Left cardiac atrium (tissue), 4 donors: ENCODE measurements around the gene ARHGAP15. TPM values are rescaled to one million over a fixed set of nuclear protein-coding genes. Genes with fewer than 3 reads are reported as not detected.
"Not testable (repeated sequence)": the region's sequence is repeated elsewhere in the genome, so short reads cannot be mapped to it uniquely, and the experiment has no call there.

Source experiments
- ATAC-seq, 2 donors: fragments of 200-7000 bp; cut with Tn5 transposase; one replicate each; pipeline ENCODE4 v1.9.1; 2020; ENCODE audit warnings: mild to moderate bottlenecking in 2 of 2, moderate library complexity in 2 of 2
- DNase-seq: peaks from one replicate; pipeline ENCODE4 v3.0.0-alpha.2; 2020
- intact Hi-C, 2 donors: fragments of 100-400 bp; cut with DNase I; formaldehyde crosslinking; loops; one replicate each; pipeline versions ENCODE4 v1.14.1 to v1.15.1; 2022 to 2023
- long read RNA-seq: library from polyadenylated mRNA; unstranded; transcript quantifications from one replicate; pipeline ENCODE4 v2.0.0, GENCODE V29; 2021
- total RNA-seq, 2 donors: library from RNA; stranded (reverse); fragmentation: NEBNext Ultra II Directional; extraction: Animal tissue kit (Norgen Biotek cat#: 25700); gene quantifications; one replicate each; pipeline ENCODE4 v1.2.1, GENCODE V29; 2021
- donor health status: DM: no; HTN: yes; CAD: no.
- donor health status: DM: no; HTN: yes; CAD: no; lungs with severe emphysema.
- donor health status: DM: yes; HTN: yes; CAD: no.
- donor health status: Dilated cardiomyopathy.

ARHGAP15 gene
- total RNA-seq = 1 to 10 TPM; 7.2 to 8.7 TPM
- long read RNA-seq, partial matches to known transcripts = 3 of 8 reads
- long read RNA-seq, other reads (novel, unspliced or antisense) = 5 of 8 reads

DNA sequence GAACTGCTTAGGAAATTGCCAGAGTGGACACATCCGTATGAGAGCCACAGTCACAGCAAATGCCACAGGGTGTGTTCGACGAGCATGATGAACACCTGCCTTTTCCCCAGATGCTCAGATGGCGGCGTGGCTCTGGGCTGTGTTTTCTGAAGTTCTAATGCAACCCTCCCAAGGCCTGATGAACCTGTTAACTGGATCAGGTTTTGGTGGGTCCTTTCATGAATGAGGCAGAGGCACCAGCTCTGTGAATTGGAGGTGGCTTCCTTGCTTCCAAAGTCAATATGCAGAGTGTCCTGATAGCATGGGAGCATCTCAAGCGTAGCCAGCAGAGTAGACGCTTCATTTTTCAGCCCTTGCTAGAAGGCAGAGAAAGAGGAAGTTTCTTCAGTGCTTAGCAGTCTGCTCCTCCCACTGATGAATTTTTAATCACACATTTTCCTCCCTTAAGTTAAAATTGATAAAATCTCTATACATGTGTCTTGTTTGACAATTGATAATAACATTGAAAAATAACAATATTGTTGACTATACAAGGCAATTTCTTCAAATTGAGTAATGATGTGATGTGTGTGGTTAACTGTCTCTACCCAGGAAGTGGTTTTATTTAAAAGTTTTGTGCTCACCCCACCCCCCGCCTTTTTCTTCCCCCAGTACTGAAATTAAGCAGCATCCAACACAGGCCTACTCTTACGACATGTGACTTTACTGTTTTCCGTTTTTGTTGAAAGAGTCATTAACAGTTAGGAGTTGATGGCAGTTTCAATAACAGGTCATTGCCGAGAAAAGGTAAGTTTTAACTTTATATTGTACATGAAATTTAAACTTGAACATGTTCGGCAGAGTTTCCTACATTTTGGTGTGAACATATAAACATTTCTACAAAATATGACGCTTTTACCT, at the start of gene ARHGAP15:
Gene ARHGAP15, plus strand, starts transcription at position 739 of the 900 bp plus-strand sequence.
- ATAC-seq = peak; percentile 68 to 81
- intact Hi-C loops = no loop called here
- no peak for DNase-seq

DNA sequence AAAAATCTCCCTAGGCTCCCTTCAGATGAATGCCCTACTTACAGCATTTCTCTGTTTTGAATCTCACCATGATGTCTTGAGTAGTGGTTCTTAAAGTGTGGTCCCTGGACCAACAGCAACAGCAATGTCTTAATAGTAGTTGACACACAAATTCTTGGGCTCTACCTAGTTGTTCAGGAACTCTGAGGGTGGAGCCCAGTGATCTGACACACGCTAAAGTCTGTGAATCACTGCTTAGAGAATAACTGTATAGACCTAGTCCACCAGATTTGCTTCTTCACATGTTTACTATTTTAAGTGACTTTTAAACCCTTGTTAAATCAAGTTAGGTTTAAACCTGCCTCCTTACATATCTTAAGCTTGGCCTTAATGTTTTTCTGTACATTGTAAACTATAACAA, 47.6 kb upstream of the ARHGAP15 start:
- intact Hi-C loops = no loop called here
- ATAC-seq (no peak), DNase-seq (no peak)

DNA sequence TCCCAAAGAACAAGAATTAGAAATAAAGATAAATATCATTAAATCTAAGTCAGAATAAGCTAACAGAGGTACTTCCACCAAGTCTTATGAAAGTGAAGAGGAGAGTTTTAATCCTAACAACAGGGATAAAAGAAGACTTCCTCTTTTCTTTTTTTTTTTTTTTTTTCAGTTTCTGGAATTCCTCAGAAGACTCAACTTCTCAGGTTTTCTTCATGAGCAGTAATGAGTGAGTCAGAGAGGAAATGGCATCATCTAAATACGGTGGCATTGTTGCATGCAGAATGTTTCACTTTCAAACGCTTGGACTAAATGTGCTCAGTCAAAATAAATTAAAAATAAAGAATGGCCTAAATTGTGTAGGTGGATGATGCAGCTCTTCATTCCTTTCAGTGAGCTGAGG, 45.6 kb upstream of the ARHGAP15 start:
- DNase-seq (no peak), ATAC-seq (no peak)
- intact Hi-C loops = no loop called here

DNA sequence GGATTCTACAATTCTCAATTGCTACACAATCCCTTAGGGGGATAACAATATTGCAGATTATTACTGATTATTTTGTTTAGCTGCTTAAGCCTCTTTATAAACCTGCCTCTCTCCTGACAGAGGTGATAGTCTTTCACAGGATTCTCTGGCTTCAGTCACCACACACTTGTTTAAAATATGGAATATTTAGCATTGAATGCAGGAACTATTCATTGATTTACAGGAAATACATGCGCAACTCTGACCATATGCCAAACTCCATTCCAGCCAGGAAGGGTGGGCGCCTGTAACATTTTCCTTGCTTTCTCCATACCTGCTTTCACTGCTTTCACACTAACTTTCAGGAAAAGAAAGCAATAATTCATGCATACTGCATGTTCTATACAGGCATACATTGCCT, 44.8 kb upstream of the ARHGAP15 start:
- no peak for DNase-seq
- intact Hi-C loops = no loop called here

DNA sequence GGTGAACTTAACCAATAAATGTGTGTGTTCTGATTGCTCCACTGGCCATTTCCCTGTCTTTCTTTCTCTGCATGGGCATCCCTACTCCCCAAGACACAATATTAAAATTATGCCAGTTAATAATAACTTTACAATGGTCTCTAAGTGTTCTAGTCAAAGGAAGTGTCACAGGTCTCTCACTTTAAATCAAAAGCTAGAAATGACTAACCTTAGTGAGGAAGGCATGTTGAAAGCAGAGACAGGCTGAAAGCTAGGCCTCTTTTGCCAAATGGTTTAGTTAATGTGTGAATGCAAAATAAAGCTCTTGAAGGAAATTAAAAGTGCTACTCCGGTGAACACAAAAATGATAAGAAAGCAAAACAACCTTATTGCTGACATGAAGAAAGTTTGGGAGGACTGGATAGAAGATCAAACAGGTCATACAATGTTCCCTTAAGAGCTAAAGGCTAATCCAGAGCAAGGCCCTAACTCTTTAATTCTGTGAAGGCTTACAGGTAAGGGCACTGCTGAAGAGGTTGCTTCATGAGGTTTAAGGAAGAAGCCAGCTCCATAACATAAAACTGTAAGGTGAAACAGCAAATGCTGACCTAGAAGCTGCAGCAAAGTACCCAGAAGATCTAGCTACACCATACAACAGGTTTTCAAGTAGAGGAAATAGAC, 44.0 kb upstream of the ARHGAP15 start:
- intact Hi-C loops = no loop called here
- no peak for ATAC-seq
- no peak for DNase-seq

More for the DNA sequence above, 44.8 kb upstream of the ARHGAP15 start:
- no peak for ATAC-seq

DNA sequence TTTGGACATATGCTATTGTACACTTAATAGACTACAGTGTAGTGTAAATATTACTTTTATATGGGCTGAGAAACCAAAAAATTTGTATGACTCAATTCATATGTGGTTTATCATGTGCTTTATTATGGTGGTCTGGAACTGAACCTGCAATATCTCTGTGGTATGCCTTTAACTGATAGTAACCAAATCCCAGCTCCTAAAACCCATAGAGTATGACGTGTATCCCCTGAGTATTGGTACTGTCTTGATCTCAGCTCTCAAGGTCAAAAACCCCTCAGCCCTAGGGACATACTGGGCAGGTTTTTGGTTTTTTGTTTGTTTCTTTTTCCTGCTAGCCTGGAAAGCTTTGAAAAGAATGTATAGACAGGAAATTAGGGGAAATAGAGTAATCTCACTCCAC, 42.2 kb upstream of the ARHGAP15 start:
- ATAC-seq = no peak
- no peak for DNase-seq
- intact Hi-C loops = no loop called here

DNA sequence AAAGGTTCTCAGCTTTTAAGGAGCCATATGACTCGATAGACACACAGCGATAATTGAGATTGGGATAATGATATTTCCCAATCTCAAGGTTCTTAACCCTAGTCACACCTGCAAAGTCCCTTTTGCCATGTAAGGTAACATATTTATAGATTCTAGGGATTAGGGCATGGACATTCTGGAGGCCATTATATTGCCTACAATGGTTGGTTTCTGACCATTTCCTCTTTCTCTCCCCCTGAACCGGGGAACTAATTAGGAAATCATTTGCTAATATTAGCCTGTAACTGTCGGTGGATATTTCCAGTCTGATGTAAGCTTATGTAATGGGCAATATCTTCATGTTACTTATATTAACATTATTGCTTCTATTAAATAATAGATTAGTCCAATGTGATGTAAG, 40.8 kb upstream of the ARHGAP15 start:
- intact Hi-C loops = no loop called here
- ATAC-seq (no peak), DNase-seq (no peak)

DNA sequence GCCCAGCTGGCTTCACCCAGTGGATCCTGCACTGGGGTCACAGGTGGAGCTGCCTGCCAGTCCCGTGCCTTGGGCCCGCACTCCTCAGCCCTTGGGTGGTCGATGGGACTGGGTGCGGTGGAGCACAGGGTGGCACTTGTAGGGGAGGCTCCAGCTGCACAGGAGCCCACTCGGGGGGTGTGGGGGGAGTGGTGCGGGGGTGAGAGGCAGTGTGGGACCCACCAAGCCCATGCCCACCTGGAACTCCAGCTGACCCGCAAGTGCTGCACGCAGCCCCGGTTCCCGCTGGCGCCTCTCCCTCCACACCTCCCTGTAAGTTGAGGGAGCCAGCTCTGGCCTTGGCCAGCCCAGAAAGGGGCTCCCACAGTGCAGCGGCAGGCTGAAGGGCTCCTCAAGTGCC, 39.7 kb upstream of the ARHGAP15 start:
- ATAC-seq, DNase-seq, intact Hi-C loops: not testable (repeated sequence)

DNA sequence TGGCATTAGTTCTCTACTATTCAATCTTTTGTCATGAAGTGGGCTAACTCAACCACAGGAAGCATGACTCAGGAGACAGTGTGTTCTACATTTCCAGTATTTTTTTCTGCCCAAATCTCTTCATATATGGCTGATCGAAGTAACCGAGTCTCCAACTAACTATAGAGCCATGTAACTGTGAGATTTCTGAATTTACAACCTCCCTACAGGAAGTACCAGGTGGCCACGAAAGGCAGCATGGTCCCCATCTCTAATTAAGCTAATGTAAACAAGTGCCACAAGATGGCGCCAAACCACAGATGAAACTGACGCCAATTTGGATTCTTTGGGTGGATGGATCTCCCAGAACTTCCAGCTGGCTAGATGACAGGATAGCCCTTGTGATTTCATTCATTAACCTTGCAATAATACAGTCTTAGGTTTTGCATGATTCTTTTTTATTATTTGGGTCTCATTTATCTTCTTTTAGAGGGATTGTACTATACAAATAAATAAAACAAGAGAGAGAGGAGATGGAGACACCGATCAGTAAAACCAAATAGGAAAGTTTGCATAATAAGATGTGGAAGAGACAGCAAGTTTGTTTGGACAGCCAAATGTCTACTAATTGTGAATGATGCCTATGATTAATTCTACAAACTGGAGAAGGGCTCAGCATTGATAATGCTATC, 18.3 kb upstream of the ARHGAP15 start:
- ATAC-seq = peak; percentile 61 to 70
- DNase-seq = peak; percentile 61
- intact Hi-C loops = no loop called here

DNA sequence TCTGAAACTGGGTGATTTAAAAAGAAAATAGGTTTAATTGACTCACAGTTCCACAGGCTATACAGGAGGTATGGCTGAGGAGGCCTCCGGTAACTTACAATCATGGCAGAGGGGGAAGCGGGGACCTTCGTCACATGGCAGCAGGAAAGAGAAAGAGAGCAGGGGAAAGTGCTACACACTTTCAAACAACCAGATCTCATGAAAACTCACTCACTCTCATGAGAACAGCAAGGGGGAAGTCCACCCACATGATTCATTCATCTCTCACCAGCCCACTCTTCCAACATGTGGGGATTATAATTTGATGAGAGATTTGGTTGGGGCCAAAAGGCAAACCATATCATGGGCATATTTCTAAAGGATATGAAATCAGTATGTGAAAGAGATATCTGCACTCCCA, 12.0 kb upstream of the ARHGAP15 start:
- DNase-seq (no peak), ATAC-seq (no peak)
- intact Hi-C loops = no loop called here

DNA sequence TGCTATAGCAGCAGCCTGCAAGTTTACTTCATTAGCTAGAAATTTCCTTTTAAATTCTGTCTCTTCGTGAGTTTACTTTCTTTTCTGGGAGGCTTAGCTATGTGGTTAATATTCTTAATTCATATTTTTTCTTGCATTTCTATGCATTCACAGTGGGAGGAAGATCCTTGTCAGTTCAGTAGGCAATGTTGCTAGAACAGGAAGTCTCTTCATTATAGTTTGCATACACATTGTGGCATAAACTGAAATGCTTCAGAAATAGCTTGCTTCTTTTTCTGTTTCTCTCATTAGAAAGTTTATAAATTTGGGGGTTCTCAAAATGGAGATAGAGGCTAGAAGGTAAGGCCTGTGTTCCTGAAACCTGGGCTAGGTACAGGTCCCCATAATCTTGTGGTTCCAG, 8.1 kb upstream of the ARHGAP15 start:
- intact Hi-C loops = no loop called here
- DNase-seq = no peak
- no peak for ATAC-seq

DNA sequence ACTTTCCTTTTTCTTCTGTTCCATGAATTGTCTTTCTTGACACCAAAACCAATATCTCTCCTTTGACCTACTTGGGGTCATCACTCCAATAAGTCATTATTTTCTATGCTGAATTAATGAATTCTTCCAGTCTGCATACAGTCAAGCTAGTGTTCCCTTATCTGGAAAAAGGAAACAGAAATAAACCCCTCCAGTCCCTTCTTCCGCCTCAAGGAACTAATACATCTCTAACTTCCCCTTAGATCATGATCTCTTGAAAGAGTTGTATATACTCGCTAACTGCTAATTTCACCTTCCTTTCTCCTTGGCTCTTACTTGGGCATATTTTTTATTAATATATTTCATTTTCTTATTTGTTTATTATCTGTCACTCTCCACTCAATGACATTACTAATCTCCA, 7.3 kb upstream of the ARHGAP15 start:
- no peak for DNase-seq
- ATAC-seq = no peak
- intact Hi-C loops = no loop called here

DNA sequence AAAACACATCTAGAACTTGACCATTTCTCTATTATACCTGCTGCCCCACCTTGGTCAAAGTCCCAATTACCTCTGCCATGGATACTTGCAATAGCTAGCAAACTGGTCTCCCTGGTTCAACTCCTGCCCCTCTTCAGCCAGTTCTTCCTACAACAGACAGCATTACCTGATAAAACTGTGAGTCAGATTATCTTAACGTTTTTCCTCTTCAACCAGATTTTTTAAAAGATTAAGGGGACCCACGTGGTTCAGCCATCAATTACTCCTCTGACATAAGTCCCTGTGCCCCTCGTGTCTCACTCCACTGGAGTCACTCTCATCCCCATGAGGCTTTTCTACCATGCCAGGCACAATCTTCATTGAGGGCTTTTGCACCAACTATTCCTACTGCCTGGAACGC, 5.3 kb upstream of the ARHGAP15 start:
- intact Hi-C loops = no loop called here
- ATAC-seq = no peak
- DNase-seq = no peak

DNA sequence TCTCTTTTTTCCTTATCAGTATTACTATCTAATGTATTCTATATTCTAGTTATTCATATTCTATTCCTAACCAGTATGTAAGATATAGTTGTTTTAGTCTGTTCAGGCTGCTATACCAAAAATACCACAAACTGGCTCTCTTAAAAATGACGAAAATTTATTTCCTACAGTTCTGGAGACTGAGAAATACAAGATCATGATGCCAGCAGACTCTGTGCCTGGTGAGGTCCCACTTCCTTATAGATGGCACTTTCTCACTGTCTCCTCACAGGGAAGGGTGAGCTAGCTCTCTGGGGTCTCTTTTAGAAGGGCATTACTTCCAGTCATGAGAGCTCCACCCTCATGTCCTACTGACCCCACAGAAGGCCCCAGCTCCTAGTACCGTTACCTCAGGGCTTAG, 4.8 kb upstream of the ARHGAP15 start:
- intact Hi-C loops = no loop called here
- DNase-seq (no peak), ATAC-seq (no peak)

DNA sequence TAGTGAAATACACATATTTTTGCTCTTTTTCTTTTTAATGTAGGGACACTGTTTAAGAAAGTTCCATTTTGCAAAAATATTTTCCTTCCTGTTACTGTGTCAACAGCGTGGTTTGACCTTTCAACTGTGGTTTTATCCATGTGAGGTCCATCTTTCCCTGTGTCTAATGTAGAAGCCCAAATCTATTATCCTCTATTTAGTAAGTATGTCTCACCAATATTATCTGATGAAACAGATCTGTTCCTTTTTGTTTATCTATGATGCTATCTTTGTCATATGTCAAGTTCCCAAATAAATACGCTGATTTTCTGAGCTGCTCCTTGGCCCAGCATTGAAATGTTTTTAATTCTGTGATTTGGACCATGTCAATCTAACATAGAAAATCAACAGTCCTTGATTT, 3.5 kb upstream of the ARHGAP15 start:
- DNase-seq (no peak), ATAC-seq (no peak)
- intact Hi-C loops = no loop called here

DNA sequence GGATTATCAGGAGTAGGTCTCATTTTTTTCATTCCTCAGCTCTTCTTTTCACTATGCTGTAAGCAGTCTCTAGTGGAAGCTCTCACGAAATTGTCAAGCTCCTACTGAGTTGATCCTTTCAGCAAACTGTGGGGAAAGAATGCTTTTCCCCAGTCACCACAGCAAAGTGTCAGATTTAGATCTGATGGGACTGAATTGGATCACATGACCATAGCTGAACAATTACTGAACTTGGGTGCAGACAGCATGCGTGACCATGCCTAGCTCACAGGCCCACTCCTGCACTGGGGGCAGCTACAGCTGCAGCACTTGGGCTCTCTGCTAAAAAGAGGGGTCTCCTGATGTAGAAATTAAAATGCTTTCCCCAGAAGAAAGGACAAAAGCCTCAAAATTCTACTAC, 3.1 kb downstream of the ARHGAP15 start:
- intact Hi-C loops = no loop called here
- ATAC-seq (no peak), DNase-seq (no peak)

DNA sequence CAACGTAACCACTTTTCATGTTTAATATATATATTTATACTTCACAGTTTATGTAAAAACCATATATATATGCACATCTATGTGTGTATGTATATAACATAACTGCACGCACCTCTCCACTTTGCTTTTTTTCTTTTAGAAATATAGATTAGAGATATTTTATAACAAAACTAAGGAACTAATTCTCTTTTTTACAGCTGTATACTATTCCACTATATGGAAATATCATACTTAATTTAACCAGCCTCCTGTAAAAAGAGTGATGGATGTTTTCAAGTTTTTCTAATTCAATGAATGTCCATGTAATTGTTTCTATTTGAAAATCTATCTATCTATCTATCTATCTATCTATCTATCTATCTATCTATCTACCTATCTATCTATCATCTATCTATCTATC, 4.6 kb downstream of the ARHGAP15 start:
- DNase-seq (no peak), ATAC-seq (no peak)
- intact Hi-C loops = no loop called here

DNA sequence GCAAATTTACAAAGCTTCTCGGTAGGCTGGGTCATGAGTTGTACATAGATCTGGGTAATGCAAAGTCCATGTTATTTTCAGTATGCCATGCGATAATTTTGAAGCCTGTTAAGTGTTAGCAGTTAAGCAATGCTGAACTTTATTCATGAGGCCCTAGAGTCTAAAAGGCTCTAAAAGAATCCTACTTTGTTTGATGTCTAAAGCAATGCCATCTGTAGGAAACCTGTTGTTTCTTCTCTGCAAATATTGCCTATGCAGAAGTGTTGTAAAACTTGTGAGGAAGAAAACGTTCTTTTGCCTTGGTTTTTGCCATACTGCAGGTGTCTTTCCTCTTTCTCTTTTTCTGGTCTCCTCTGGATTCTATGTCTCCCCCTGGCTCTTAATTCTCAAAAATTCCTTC, 9.1 kb downstream of the ARHGAP15 start:
- DNase-seq (no peak), ATAC-seq (no peak)
- intact Hi-C loops = no loop called here

DNA sequence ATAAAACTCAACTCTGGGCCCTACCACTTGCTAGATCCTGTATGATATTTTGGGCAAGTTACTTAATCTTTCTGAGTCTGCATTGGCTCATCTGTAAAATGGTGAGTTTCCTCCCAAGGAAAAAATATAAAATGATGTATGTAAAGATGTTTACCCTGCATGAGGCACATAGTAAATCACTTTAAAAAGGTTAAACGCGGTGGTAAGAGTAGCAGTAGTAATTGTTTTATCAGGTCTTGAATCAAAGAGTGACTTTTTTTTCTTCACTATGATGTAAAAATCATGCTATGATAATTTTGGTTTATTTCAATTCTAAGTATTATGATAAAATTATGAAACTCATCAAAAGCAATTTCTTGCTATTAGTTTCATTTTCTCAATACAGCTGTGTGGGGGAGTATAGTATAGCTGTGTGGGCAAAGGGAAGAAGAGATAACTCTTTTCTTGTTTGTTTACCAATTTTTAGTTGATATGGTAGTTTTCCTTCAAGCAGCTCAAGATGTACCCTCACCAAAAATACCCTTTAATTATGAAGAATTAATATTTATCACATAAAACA, 10.7 kb downstream of the ARHGAP15 start:
- DNase-seq (no peak), ATAC-seq (no peak)
- intact Hi-C loops = no loop called here
